ENCODE data around the gene FAM240B.

The FAM240B gene

GRCh38 chr9:38687389-38687842, 32.5 kb downstream of the FAM240B start:
- peak; percentile 85 for DNase-seq (ENCODE audit: low spot score)
- no peak for TF ChIP-seq CTCF (conservative IDR thresholded peaks at IDR 0.05; ENCODE audit: low read depth)
- POLR2A ChIA-PET (ENCODE audit: low non-redundant PET): no interaction called here
- CTCF ChIA-PET: interaction anchor here (1.4 kb wide), 1 partner anchor 67 kb away, joined by 4 read pairs; the partner anchor contains the start of gene ANKRD18A
- peak overlapping the region; percentile 49 for H3K27ac ChIP-seq

DNA sequence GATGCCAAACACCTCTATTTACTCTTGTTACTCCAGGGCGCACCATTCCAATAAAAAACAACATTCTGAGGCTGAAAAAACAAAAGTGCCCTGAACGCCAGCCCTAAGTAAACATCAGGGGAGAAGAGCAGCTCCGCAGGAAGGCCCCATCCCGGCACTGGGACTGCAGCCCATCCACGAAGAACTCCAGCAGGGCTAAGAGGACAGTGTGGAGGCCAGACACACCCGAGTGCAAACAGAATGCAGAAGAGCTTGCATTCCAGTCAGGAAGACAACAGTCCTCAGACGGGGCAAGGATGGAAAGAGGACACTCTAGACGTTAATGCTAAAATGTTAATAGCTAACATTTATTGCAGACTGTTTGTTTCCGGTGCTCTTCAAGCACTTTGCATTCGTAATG, 33.0 kb downstream of the FAM240B start:
- ChIA-PET POLR2A (ENCODE audit: low non-redundant PET) (no interaction called here), CTCF (interaction anchor here (1.4 kb wide), 1 partner anchor 66 kb away, joined by 4 read pairs; the partner anchor contains the start of gene ANKRD18A)
- no peak for TF ChIP-seq CTCF (conservative IDR thresholded peaks at IDR 0.05; ENCODE audit: low read depth)
- H3K27ac ChIP-seq: peak overlapping the region; percentile 49
- no peak for DNase-seq (ENCODE audit: low spot score)

GRCh38 chr9:38685535-38685934, 34.4 kb downstream of the FAM240B start:
- CTCF ChIA-PET: no interaction called here
- no peak for DNase-seq (ENCODE audit: low spot score)

DNA sequence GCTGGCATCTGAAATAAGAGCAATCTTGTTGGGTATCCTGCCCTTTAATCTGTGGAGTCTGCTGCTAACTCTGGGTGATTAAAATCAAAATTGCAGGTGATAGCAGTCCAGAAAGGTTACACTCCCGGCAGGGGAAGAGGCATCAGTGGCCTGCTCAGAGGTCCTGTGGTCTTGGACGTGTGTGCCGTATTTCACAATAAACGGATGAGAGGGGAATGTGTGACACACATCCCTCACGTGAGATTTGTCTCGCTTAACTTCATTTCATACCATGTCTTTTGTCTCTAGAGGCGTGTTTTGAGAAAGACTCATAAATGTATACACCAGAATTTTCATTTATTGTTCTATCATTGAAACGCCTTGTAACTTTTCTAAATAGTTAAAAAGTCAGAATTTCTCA, 36.6 kb downstream of the FAM240B start:
- no peak for DNase-seq (ENCODE audit: low spot score)
- ChIA-PET POLR2A (ENCODE audit: low non-redundant PET) (no interaction called here), CTCF (no interaction called here)
- H3K27ac ChIP-seq: peak overlapping the region; percentile 11; the same call in 1 of the 2 replicates
- no peak for TF ChIP-seq CTCF (conservative IDR thresholded peaks at IDR 0.05; ENCODE audit: low read depth)

More at GRCh38 chr9:38685535-38685934, 34.4 kb downstream of the FAM240B start:
- POLR2A ChIA-PET (ENCODE audit: low non-redundant PET): no interaction called here
- no peak overlapping the region for H3K27ac ChIP-seq
- TF ChIP-seq CTCF (conservative IDR thresholded peaks at IDR 0.05; ENCODE audit: low read depth): no peak

GRCh38 chr9:38682713-38683112, 37.2 kb downstream of the FAM240B start:
- DNase-seq (ENCODE audit: low spot score): peak; percentile 94
- POLR2A ChIA-PET (ENCODE audit: low non-redundant PET): no interaction called here
- H3K27ac ChIP-seq: peak overlapping the region; percentile 11; the same call in 1 of the 2 replicates
- TF ChIP-seq CTCF (conservative IDR thresholded peaks at IDR 0.05; ENCODE audit: low read depth): no peak
- CTCF ChIA-PET: no interaction called here

- TF ChIP-seq CTCF (conservative IDR thresholded peaks at IDR 0.05; ENCODE audit: low read depth): no peak
- DNase-seq (ENCODE audit: low spot score): peak; percentile 73
- H3K27ac ChIP-seq: peak overlapping the region; percentile 45; the same call in 1 of the 2 replicates
- CTCF ChIA-PET: no interaction called here
- POLR2A ChIA-PET (ENCODE audit: low non-redundant PET): no interaction called here
Observed at GRCh38 chr9:38681747-38682227, 38.1 kb downstream of the FAM240B start.

Measured in RWPE1 (cell line).